Peyer's patch (tissue), 4 donors: ENCODE data around the gene ADGRG1. TPM values are rescaled to one million over a fixed set of nuclear protein-coding genes. Genes with fewer than 3 reads are reported as not detected.

Experiments
- DNase-seq, 3 donors: peaks; one replicate each; pipeline ENCODE4 v3.0.0-alpha.2; 2017 to 2019
- H3K27ac ChIP-seq, 4 donors: fragments of 200-600 bp; sonication (generic); one replicate each; pipeline ENCODE4 v1.5.1; 2016 to 2019
- H3K27me3 ChIP-seq, 2 donors: fragments of 200-600 bp; sonication (generic); one replicate each; pipeline ENCODE4 v1.5.1; 2019
- H3K36me3 ChIP-seq, 3 donors: fragments of 200-600 bp; sonication (generic); one replicate each; pipeline ENCODE4 v1.5.1; 2016 to 2019
- H3K4me1 ChIP-seq, 4 donors: fragments of 200-600 bp; sonication (generic); one replicate each; pipeline ENCODE4 v1.5.1; 2016 to 2019
- H3K4me3 ChIP-seq, 4 donors: fragments of 200-600 bp; sonication (generic); 1 replicate in 3 of 4; 2 replicates in 1 of 4; pipeline ENCODE4 v1.5.1; 2016 to 2019; ENCODE audit warnings: mild to moderate bottlenecking in 1 of 4
- H3K9me3 ChIP-seq, 4 donors: fragments of 200-600 bp; sonication (generic); one replicate each; pipeline ENCODE4 v1.5.1; 2016 to 2019; ENCODE audit warnings: mild to moderate bottlenecking in 1 of 4
- CTCF ChIP-seq, 6 experiments: fragments of 450-650 bp in 4 of 6; fragments of 200-600 bp in 2 of 6; sonication (generic) in 1 of 6; IDR thresholded peaks; one replicate each; pipeline ENCODE4 v1.5.1; 2017 to 2019; ENCODE audit warnings: antibody characterized with exemption in 6 of 6, mild to moderate bottlenecking in 3 of 6, moderate library complexity in 1 of 6
- POLR2A ChIP-seq, 2 donors: fragments of 450-650 bp; IDR thresholded peaks; one replicate each; pipeline ENCODE4 v1.5.1; 2017; ENCODE audit warnings: antibody characterized with exemption in 2 of 2, mild to moderate bottlenecking in 2 of 2, moderate library complexity in 2 of 2
- total RNA-seq, 4 donors: library from RNA; depleted of rRNA; stranded (reverse); fragments of >200 nt; gene quantifications; one replicate each; pipeline ENCODE4 v1.1.0, GENCODE V29; 2016

ADGRG1 gene
- total RNA-seq, 4 donors from 2014 or later: 12.8 to 50.3 (median 34.7) TPM

- H3K36me3 ChIP-seq: no peaks in the 10 kb centered on the region
- no peaks in the 10 kb centered on the region for H3K9me3 ChIP-seq
- H3K4me3 ChIP-seq: peak overlapping the region in 2 of 4 donors; percentile 25 to 35
- DNase-seq: peak in 2 of 3 donors; percentile 88 to 89
- no peaks in the 10 kb centered on the region for H3K27me3 ChIP-seq
- peak overlapping the region in 3 of 4 donors; percentile 72 to 92 (median 84) for H3K27ac ChIP-seq
- TF ChIP-seq POLR2A (IDR thresholded peaks at IDR 0.05) (peak in 1 of 2 donors; percentile 31), CTCF (IDR thresholded peaks at IDR 0.05) (no peak)
- H3K4me1 ChIP-seq: peaks cover 0 to 25% (median 2%) of the 10 kb centered on the region in 4 donors
Measured at GRCh38 chr16:57635266-57636097, 7.1 kb downstream of the ADGRG1 start.

GRCh38 chr16:57636184-57636583 is 7.8 kb downstream of the ADGRG1 start:
- TF ChIP-seq CTCF (IDR thresholded peaks at IDR 0.05) (no peak), POLR2A (IDR thresholded peaks at IDR 0.05) (no peak)
- Histone ChIP-seq H3K27ac (peak overlapping the region in 2 of 4 donors; percentile 84 to 92), H3K9me3 (no peaks in the 10 kb centered on the region), H3K4me3 (no peak overlapping the region), H3K27me3 (no peaks in the 10 kb centered on the region), H3K4me1 (peaks cover 0 to 25% (median 2%) of the 10 kb centered on the region in 4 donors), H3K36me3 (no peaks in the 10 kb centered on the region)
- DNase-seq: no peak

GRCh38 chr16:57637020-57637419 is 8.6 kb downstream of the ADGRG1 start:
- no peak overlapping the region for H3K4me3 ChIP-seq
- H3K27me3 ChIP-seq: no peaks in the 10 kb centered on the region
- peaks cover 0 to 25% (median 2%) of the 10 kb centered on the region in 4 donors for H3K4me1 ChIP-seq
- H3K27ac ChIP-seq: peak overlapping the region in 2 of 4 donors; percentile 20 to 92
- H3K36me3 ChIP-seq: no peaks in the 10 kb centered on the region
- H3K9me3 ChIP-seq: no peaks in the 10 kb centered on the region
- TF ChIP-seq CTCF (IDR thresholded peaks at IDR 0.05): no peak
- no peak for TF ChIP-seq POLR2A (IDR thresholded peaks at IDR 0.05)
- DNase-seq: no peak

GRCh38 chr16:57637424-57637823 is 9.0 kb downstream of the ADGRG1 start:
- no peaks in the 10 kb centered on the region for H3K9me3 ChIP-seq
- TF ChIP-seq CTCF (IDR thresholded peaks at IDR 0.05): no peak
- TF ChIP-seq POLR2A (IDR thresholded peaks at IDR 0.05): no peak
- H3K4me1 ChIP-seq: peaks cover 0 to 25% (median 2%) of the 10 kb centered on the region in 4 donors
- DNase-seq: no peak
- H3K4me3 ChIP-seq: no peak overlapping the region
- H3K27me3 ChIP-seq: no peaks in the 10 kb centered on the region
- H3K27ac ChIP-seq: peak overlapping the region in 2 of 4 donors; percentile 20 to 92
- H3K36me3 ChIP-seq: no peaks in the 10 kb centered on the region

GRCh38 chr16:57637965-57638364 is 9.5 kb downstream of the ADGRG1 start:
- peak overlapping the region in 1 of 4 donors; percentile 92 for H3K27ac ChIP-seq
- no peaks in the 10 kb centered on the region for H3K27me3 ChIP-seq
- no peaks in the 10 kb centered on the region for H3K9me3 ChIP-seq
- TF ChIP-seq POLR2A (IDR thresholded peaks at IDR 0.05) (no peak), CTCF (IDR thresholded peaks at IDR 0.05) (no peak)
- no peak for DNase-seq
- H3K36me3 ChIP-seq: no peaks in the 10 kb centered on the region
- H3K4me1 ChIP-seq: peaks cover 0 to 25% (median 2%) of the 10 kb centered on the region in 4 donors
- H3K4me3 ChIP-seq: no peak overlapping the region
